ENCODE measurements around the gene SUCLG2.

SUCLG2 gene

DNA sequence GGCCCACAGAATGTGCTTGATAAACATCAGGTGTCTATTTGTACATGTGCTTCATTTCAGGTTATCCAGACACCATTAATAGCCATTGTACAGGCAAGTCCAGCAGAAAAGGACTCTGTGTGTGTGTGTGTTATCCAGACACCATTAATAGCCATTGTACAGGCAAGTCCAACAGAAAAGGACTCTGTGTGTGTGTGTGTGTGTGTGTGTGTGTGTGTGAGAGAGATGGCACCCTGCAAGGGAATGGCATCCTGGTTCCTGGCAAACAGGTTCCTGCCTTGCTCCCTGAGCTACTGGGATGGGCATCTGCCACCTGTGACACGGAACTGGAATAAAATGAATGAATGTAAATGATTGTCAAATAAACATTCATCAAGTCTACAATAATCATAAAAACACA, 11.7 kb downstream of the SUCLG2 start (continued):
- TF ChIP-seq, protein P1, sequence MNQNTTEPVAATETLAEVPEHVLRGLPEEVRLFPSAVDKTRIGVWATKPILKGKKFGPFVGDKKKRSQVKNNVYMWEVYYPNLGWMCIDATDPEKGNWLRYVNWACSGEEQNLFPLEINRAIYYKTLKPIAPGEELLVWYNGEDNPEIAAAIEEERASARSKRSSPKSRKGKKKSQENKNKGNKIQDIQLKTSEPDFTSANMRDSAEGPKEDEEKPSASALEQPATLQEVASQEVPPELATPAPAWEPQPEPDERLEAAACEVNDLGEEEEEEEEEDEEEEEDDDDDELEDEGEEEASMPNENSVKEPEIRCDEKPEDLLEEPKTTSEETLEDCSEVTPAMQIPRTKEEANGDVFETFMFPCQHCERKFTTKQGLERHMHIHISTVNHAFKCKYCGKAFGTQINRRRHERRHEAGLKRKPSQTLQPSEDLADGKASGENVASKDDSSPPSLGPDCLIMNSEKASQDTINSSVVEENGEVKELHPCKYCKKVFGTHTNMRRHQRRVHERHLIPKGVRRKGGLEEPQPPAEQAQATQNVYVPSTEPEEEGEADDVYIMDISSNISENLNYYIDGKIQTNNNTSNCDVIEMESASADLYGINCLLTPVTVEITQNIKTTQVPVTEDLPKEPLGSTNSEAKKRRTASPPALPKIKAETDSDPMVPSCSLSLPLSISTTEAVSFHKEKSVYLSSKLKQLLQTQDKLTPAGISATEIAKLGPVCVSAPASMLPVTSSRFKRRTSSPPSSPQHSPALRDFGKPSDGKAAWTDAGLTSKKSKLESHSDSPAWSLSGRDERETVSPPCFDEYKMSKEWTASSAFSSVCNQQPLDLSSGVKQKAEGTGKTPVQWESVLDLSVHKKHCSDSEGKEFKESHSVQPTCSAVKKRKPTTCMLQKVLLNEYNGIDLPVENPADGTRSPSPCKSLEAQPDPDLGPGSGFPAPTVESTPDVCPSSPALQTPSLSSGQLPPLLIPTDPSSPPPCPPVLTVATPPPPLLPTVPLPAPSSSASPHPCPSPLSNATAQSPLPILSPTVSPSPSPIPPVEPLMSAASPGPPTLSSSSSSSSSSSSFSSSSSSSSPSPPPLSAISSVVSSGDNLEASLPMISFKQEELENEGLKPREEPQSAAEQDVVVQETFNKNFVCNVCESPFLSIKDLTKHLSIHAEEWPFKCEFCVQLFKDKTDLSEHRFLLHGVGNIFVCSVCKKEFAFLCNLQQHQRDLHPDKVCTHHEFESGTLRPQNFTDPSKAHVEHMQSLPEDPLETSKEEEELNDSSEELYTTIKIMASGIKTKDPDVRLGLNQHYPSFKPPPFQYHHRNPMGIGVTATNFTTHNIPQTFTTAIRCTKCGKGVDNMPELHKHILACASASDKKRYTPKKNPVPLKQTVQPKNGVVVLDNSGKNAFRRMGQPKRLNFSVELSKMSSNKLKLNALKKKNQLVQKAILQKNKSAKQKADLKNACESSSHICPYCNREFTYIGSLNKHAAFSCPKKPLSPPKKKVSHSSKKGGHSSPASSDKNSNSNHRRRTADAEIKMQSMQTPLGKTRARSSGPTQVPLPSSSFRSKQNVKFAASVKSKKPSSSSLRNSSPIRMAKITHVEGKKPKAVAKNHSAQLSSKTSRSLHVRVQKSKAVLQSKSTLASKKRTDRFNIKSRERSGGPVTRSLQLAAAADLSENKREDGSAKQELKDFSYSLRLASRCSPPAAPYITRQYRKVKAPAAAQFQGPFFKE (tag by site-specific recombination; IDR thresholded peaks at IDR 0.05; ENCODE audit: borderline replicate concordance): no peak
- TF ChIP-seq GFI1B (tag by site-specific recombination; IDR thresholded peaks at IDR 0.05) (no peak), ZNF214 (tag by site-specific recombination; IDR thresholded peaks at IDR 0.05; ENCODE audit: borderline replicate concordance) (no peak)

DNA sequence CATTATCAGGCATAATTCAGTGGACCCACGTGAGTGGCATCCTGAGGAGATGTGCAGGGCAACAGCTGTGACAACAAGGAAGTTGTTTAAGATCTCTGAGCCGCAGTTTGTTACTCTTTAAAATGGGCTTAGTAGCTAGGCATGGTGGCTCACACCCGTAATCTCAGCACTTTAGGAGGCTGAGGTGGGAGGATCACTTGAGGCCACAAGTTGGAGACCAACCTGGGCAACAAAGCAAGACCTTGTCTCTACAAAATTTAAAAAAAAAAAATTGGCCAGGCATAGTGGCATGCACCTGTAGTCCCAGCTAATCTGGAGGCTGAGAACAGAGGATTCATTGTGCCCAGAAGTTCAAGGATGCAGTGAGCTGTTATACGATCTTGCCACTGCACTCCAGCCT, 12.2 kb downstream of the SUCLG2 start:
- Histone ChIP-seq H3K9me3 (ENCODE audit: control insufficient read depth, insufficient read depth, low read depth, low read length) (no peaks in the 10 kb centered on the region), H3K4me1 (ENCODE audit: control insufficient read depth, insufficient read depth, low read length) (no peaks in the 10 kb centered on the region), H3K27ac (ENCODE audit: extremely low read depth, low read depth, low read length) (no peak overlapping the region), H3K36me3 (ENCODE audit: control insufficient read depth in 2 of 2, insufficient read depth in 1 of 2, low read length in 2 of 2) (no peaks in the 10 kb centered on the region), H3K4me3 (ENCODE audit: low read depth, low read length) (no peak overlapping the region)
- TF ChIP-seq PBX3 (CRISPR knock-in tag; IDR thresholded peaks at IDR 0.05) (no peak), SCRT2 (tag by site-specific recombination; IDR thresholded peaks at IDR 0.05) (no peak), ZNF776 (tag by site-specific recombination; IDR thresholded peaks at IDR 0.05; ENCODE audit: borderline replicate concordance) (no peak), GLIS1 (tag by site-specific recombination; IDR thresholded peaks at IDR 0.05) (no peak), ZBTB17 (tag by site-specific recombination; IDR thresholded peaks at IDR 0.05) (no peak), ZNF623 (tag by site-specific recombination; IDR thresholded peaks at IDR 0.05) (no peak), ZFP41 (tag by site-specific recombination; IDR thresholded peaks at IDR 0.05; ENCODE audit: borderline replicate concordance) (no peak)
- TF ChIP-seq, protein P2, sequence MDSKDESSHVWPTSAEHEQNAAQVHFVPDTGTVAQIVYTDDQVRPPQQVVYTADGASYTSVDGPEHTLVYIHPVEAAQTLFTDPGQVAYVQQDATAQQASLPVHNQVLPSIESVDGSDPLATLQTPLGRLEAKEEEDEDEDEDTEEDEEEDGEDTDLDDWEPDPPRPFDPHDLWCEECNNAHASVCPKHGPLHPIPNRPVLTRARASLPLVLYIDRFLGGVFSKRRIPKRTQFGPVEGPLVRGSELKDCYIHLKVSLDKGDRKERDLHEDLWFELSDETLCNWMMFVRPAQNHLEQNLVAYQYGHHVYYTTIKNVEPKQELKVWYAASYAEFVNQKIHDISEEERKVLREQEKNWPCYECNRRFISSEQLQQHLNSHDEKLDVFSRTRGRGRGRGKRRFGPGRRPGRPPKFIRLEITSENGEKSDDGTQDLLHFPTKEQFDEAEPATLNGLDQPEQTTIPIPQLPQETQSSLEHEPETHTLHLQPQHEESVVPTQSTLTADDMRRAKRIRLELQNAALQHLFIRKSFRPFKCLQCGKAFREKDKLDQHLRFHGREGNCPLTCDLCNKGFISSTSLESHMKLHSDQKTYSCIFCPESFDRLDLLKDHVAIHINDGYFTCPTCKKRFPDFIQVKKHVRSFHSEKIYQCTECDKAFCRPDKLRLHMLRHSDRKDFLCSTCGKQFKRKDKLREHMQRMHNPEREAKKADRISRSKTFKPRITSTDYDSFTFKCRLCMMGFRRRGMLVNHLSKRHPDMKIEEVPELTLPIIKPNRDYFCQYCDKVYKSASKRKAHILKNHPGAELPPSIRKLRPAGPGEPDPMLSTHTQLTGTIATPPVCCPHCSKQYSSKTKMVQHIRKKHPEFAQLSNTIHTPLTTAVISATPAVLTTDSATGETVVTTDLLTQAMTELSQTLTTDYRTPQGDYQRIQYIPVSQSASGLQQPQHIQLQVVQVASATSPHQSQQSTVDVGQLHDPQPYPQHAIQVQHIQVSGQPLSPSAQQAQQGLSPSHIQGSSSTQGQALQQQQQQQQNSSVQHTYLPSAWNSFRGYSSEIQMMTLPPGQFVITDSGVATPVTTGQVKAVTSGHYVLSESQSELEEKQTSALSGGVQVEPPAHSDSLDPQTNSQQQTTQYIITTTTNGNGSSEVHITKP (tag by site-specific recombination; IDR thresholded peaks at IDR 0.05): no peak
- TF ChIP-seq, protein P3, sequence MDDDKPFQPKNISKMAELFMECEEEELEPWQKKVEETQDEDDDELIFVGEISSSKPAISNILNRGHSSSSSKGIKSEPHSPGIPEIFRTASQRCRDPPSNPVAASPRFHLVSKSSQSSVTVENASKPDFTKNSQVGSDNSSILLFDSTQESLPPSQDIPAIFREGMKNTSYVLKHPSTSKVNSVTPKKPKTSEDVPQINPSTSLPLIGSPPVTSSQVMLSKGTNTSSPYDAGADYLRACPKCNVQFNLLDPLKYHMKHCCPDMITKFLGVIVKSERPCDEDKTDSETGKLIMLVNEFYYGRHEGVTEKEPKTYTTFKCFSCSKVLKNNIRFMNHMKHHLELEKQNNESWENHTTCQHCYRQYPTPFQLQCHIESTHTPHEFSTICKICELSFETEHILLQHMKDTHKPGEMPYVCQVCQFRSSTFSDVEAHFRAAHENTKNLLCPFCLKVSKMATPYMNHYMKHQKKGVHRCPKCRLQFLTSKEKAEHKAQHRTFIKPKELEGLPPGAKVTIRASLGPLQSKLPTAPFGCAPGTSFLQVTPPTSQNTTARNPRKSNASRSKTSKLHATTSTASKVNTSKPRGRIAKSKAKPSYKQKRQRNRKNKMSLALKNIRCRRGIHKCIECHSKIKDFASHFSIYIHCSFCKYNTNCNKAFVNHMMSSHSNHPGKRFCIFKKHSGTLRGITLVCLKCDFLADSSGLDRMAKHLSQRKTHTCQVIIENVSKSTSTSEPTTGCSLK (tag by site-specific recombination; IDR thresholded peaks at IDR 0.05): no peak
- ChIA-PET CTCF (interaction anchor here (0.7 kb wide), 1 partner anchor 1769 kb away, joined by 7 read pairs; no protein-coding TSS in a partner anchor), POLR2A (no interaction called here)
